HCT116 (cell line): ENCODE results near the gene CDH4. TPM values are rescaled to one million over a fixed set of nuclear protein-coding genes. Genes with fewer than 3 reads are reported as not detected.

Experiments
- ATAC-seq: fragments of 200-7000 bp; cut with Tn5 transposase; 2 replicates; pipeline ENCODE4 v1.9.1; 2020; ENCODE audit warnings: mild to moderate bottlenecking, moderate library complexity
- BruUV-seq: library from RNA; stranded (reverse); fragments of 400-500 nt; replicated peaks from 2 replicates; lab custom pipeline; 2021; lab: Mats Ljungman, UMichigan
- CTCF ChIA-PET: fragments of 300-600 bp; sonication (Branson Sonifier 250); formaldehyde crosslinking; loops from one replicate; lab custom pipeline; 2021; ENCODE audit warnings: antibody characterized with exemption; lab: Charles Lee
- POLR2A ChIA-PET: fragments of 300-600, 350-600 bp; sonication (Branson Sonifier 250); formaldehyde crosslinking; loops from one replicate; lab custom pipeline; 2021; ENCODE audit warnings: antibody characterized with exemption; lab: Charles Lee
- RAD21 ChIA-PET, 2 experiments: fragments of 300-600 bp; sonication (Branson Sonifier 250); formaldehyde crosslinking; loops; one replicate each; lab custom pipeline; 2023; ENCODE audit warnings: low total read pairs in 2 of 2; ENCODE audit not compliant: uncharacterized antibody in 2 of 2, unreplicated experiment in 2 of 2, low non-redundant PET in 1 of 2; lab: Charles Lee
- DNase-seq: peaks from one replicate; pipeline ENCODE4 v3.0.0-alpha.2; 2010; ENCODE audit warnings: low read depth, low spot score
- H2AFZ ChIP-seq: fragments of 200-600 bp; shearing (Covaris generic), sonication (generic); 2 replicates; pipeline ENCODE4 v1.6.1; 2017; ENCODE audit warnings: low read depth, mixed run types, mixed read lengths, antibody characterized with exemption, low read length; ENCODE audit not compliant: poor library complexity, severe bottlenecking
- H3K27ac ChIP-seq: 2 replicates; pipeline ENCODE4 v1.5.1; 2012; ENCODE audit warnings: low read depth, low read length
- H3K27me3 ChIP-seq: fragments of 200-600 bp; sonication (generic); 2 replicates; pipeline ENCODE4 v1.6.1; 2016; ENCODE audit warnings: mixed run types, low read length, mixed read lengths; ENCODE audit not compliant: insufficient read depth
- H3K36me3 ChIP-seq, 2 experiments: fragments of 200-500 bp in 1 of 2; fragments of 200-600 bp in 1 of 2; sonication (Bioruptor generic) in 1 of 2; sonication (generic) in 1 of 2; 2 replicates each; pipeline versions ENCODE4 v1.5.1 to v1.6.1; 2014 to 2016; ENCODE audit warnings: low read length in 2 of 2, inconsistent platforms in 1 of 2, mixed read lengths in 1 of 2, mixed run types in 1 of 2; ENCODE audit not compliant: insufficient read depth in 2 of 2, control insufficient read depth in 1 of 2
- H3K4me1 ChIP-seq, 2 experiments: fragments of 200-600 bp in 1 of 2; sonication (generic) in 1 of 2; 2 replicates each; pipeline versions ENCODE4 v1.5.1 to v1.6.1; 2012 to 2017; ENCODE audit warnings: low read length in 2 of 2, inconsistent platforms in 1 of 2, mild to moderate bottlenecking in 1 of 2, mixed read lengths in 1 of 2, mixed run types in 1 of 2, moderate library complexity in 1 of 2; ENCODE audit not compliant: insufficient read depth in 2 of 2, control insufficient read depth in 1 of 2
- H3K4me2 ChIP-seq: fragments of 200-600 bp; sonication (generic); 2 replicates; pipeline ENCODE4 v1.6.1; 2017; ENCODE audit warnings: mixed run types, low read length, mixed read lengths
- H3K4me3 ChIP-seq, 2 experiments: fragments of 200-600 bp in 1 of 2; sonication (generic) in 1 of 2; replicated peaks in 1 of 2; 2 replicates each; pipeline ENCODE4 v1.5.1; 2011 to 2016; ENCODE audit warnings: low read length in 2 of 2, control low read depth in 1 of 2, low read depth in 1 of 2, mild to moderate bottlenecking in 1 of 2, mixed read lengths in 1 of 2, mixed run types in 1 of 2
- H3K79me2 ChIP-seq: fragments of 200-600 bp; sonication (generic); 2 replicates; pipeline ENCODE4 v1.6.1; 2017; ENCODE audit warnings: mild to moderate bottlenecking, mixed run types, low read length, moderate library complexity, mixed read lengths; ENCODE audit not compliant: insufficient read depth
- H3K9ac ChIP-seq: fragments of 200-600 bp; sonication (generic); 2 replicates; pipeline ENCODE4 v1.6.1; 2016; ENCODE audit warnings: low read length, mixed read lengths
- H3K9me2 ChIP-seq: fragments of 200-600 bp; sonication (generic), shearing (Covaris generic); 2 replicates; pipeline ENCODE4 v1.6.1; 2017; ENCODE audit warnings: mixed run types, mild to moderate bottlenecking, moderate library complexity; ENCODE audit not compliant: insufficient read depth
- H3K9me3 ChIP-seq, 2 experiments: fragments of 200-500 bp in 1 of 2; fragments of 200-600 bp in 1 of 2; sonication (Bioruptor generic) in 1 of 2; sonication (generic) in 1 of 2; 2 replicates each; pipeline ENCODE4 v1.6.1; 2014 to 2017; ENCODE audit warnings: low read length in 2 of 2, mixed read lengths in 2 of 2, inconsistent platforms in 1 of 2, low read depth in 1 of 2, mild to moderate bottlenecking in 1 of 2, mixed run types in 1 of 2, moderate library complexity in 1 of 2; ENCODE audit not compliant: control insufficient read depth in 1 of 2, insufficient read depth in 1 of 2
- H4K20me1 ChIP-seq: fragments of 200-600 bp; sonication (generic), shearing (Covaris generic); 2 replicates; pipeline ENCODE4 v1.6.1; 2017; ENCODE audit warnings: mixed run types, mild to moderate bottlenecking, moderate library complexity; ENCODE audit not compliant: insufficient read depth
- CBX3 ChIP-seq: IDR thresholded peaks from 2 replicates; pipeline ENCODE4 v1.6.1; 2012; ENCODE audit warnings: low read depth
- ELF1 ChIP-seq: IDR thresholded peaks from 2 replicates; pipeline ENCODE4 v1.6.1; 2012; ENCODE audit warnings: low read depth, borderline replicate concordance
- EZH2 ChIP-seq: fragments of 200-600 bp; sonication (generic); IDR thresholded peaks from 2 replicates; pipeline ENCODE4 v1.6.1; 2017; ENCODE audit warnings: antibody characterized with exemption, mixed run types
- EZH2phosphoT487 ChIP-seq: fragments of 200-600 bp; IDR thresholded peaks from 2 replicates; pipeline ENCODE4 v1.6.1; 2018; ENCODE audit warnings: antibody characterized with exemption, borderline replicate concordance
- FOSL1 ChIP-seq: IDR thresholded peaks from 2 replicates; pipeline ENCODE4 v1.6.1; 2012; ENCODE audit warnings: low read depth
- POLR2AphosphoS5 ChIP-seq: IDR thresholded peaks from 2 replicates; pipeline ENCODE4 v1.6.1; 2011; ENCODE audit warnings: mild to moderate bottlenecking, low read depth, low read length, moderate library complexity
- YY1 ChIP-seq: IDR thresholded peaks from 2 replicates; pipeline ENCODE4 v1.6.1; 2011; ENCODE audit warnings: low read length, low read depth, moderate library complexity, mild to moderate bottlenecking; ENCODE audit not compliant: insufficient replicate concordance; ENCODE audit errors: extremely low read depth
- ZNF274 ChIP-seq: fragments of 200-500 bp; sonication (Bioruptor generic); IDR thresholded peaks from 2 replicates; pipeline ENCODE4 v1.6.1; 2014; ENCODE audit warnings: mild to moderate bottlenecking, low read depth, low read length, inconsistent platforms
- intact Hi-C: fragments of 100-400 bp; cut with micrococcal nuclease; formaldehyde crosslinking; loops from 2 replicates; pipeline ENCODE4 v1.10.0; 2022
- total RNA-seq: library from RNA; stranded (reverse); gene quantifications from one replicate; pipeline ENCODE4 v1.2.1, GENCODE V29; 2021; ENCODE audit not compliant: unreplicated experiment
- TF ChIP-seq, protein P1 (sequence below): IDR thresholded peaks from 2 replicates; pipeline ENCODE4 v1.6.1; 2012
- TF ChIP-seq, protein P2 (sequence below), 3 experiments: fragments of 200-600 bp in 1 of 3; sonication (generic) in 1 of 3; IDR thresholded peaks in 2 of 3; conservative IDR thresholded peaks in 1 of 3; 2 replicates each; pipeline ENCODE4 v1.5.1; 2012 to 2017; ENCODE audit warnings: low read depth in 2 of 3, low read length in 2 of 3, antibody characterized with exemption in 1 of 3, borderline replicate concordance in 1 of 3, control low read depth in 1 of 3, mild to moderate bottlenecking in 1 of 3, mixed read lengths in 1 of 3, mixed run types in 1 of 3, moderate library complexity in 1 of 3; ENCODE audit not compliant: insufficient read depth in 1 of 3

CDH4 gene
- total RNA-seq, 1 experiment from 2014 or later, result not detected

DNA sequence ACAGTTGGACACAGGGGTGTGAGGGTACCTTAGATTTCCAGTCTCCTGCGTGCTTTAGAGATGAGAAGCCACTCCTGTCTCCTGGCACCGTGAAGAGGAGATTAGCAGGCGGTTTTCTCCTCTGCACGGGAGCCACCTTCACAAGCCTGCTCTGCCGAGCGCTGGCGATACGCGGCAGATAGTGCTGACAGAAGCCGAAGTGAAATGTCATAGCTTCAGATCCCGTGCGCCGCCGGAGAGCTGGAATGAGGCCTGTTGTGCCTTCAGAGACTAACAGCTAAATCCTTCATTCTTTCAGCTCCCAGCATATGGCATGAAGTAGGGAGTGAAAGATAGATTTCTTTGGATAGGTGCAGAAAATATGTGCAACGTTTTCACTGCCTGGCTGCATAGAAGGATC, 442.6 kb downstream of the CDH4 start:
- TF ChIP-seq ELF1, result no peak
- TF ChIP-seq, protein P1, sequence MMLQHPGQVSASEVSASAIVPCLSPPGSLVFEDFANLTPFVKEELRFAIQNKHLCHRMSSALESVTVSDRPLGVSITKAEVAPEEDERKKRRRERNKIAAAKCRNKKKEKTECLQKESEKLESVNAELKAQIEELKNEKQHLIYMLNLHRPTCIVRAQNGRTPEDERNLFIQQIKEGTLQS, result no peak
- TF ChIP-seq FOSL1, result no peak
- no peak for TF ChIP-seq ZNF274
- TF ChIP-seq POLR2AphosphoS5, result no peak
- TF ChIP-seq, protein P2, sequence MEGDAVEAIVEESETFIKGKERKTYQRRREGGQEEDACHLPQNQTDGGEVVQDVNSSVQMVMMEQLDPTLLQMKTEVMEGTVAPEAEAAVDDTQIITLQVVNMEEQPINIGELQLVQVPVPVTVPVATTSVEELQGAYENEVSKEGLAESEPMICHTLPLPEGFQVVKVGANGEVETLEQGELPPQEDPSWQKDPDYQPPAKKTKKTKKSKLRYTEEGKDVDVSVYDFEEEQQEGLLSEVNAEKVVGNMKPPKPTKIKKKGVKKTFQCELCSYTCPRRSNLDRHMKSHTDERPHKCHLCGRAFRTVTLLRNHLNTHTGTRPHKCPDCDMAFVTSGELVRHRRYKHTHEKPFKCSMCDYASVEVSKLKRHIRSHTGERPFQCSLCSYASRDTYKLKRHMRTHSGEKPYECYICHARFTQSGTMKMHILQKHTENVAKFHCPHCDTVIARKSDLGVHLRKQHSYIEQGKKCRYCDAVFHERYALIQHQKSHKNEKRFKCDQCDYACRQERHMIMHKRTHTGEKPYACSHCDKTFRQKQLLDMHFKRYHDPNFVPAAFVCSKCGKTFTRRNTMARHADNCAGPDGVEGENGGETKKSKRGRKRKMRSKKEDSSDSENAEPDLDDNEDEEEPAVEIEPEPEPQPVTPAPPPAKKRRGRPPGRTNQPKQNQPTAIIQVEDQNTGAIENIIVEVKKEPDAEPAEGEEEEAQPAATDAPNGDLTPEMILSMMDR (IDR thresholded peaks at IDR 0.05 in 2 of 3, conservative IDR thresholded peaks at IDR 0.05 in 1 of 3; ENCODE audit: borderline replicate concordance in 1 of 3, insufficient read depth in 1 of 3, low read depth in 2 of 3, low read length in 2 of 3), result no peak
- no peak for TF ChIP-seq EZH2phosphoT487
- TF ChIP-seq YY1, result no peak
- no peak for TF ChIP-seq CBX3
- no peak for TF ChIP-seq EZH2
- Histone ChIP-seq H3K36me3 (no peaks in the 10 kb centered on the region), H3K4me2 (no peak overlapping the region), H3K4me1 (no peaks in the 10 kb centered on the region), H3K9me2 (no peaks in the 10 kb centered on the region), H2AFZ (no peak overlapping the region), H3K27me3 (peaks cover 38% of the 10 kb centered on the region), H3K9me3 (no peaks in the 10 kb centered on the region), H4K20me1 (no peaks in the 10 kb centered on the region), H3K4me3 (no peak overlapping the region), H3K9ac (no peak overlapping the region), H3K27ac (no peak overlapping the region), H3K79me2 (no peaks in the 10 kb centered on the region)
- DNase-seq (no peak), ATAC-seq (no peak)
- ChIA-PET POLR2A (no interaction called here), CTCF (no interaction called here), RAD21 (no interaction called here)
- no TSS peak for BruUV-seq
- intact Hi-C loops, result no loop called here
